HepG2 (cell line): ENCODE measurements around the gene MIB1. TPM values are rescaled to one million over a fixed set of nuclear protein-coding genes. Genes with fewer than 3 reads are reported as not detected.

Experiments
- ARHGAP35 ChIP-seq: sonication (generic); formaldehyde crosslinking; IDR thresholded peaks from 2 replicates; pipeline ENCODE4 v1.9.0; 2022; ENCODE audit warnings: mild to moderate bottlenecking, inconsistent platforms, moderate library complexity, missing genetic modification reagents, borderline replicate concordance
- FOXP1 ChIP-seq, 2 experiments: fragments of 450-650 bp in 1 of 2; IDR thresholded peaks; 2 replicates each; pipeline ENCODE4 v1.6.1; 2017 to 2018; ENCODE audit warnings: antibody characterized with exemption in 1 of 2
- GATAD2A ChIP-seq: IDR thresholded peaks from 2 replicates; pipeline ENCODE4 v1.6.1; 2016
- KLF11 ChIP-seq: IDR thresholded peaks from 2 replicates; pipeline ENCODE4 v1.6.1; 2016; ENCODE audit warnings: missing compliant biosample characterization
- KLF16 ChIP-seq, 2 experiments: sonication (generic) in 1 of 2; formaldehyde crosslinking in 1 of 2; IDR thresholded peaks; 2 replicates each; pipeline versions ENCODE4 v1.6.1 to v1.8.0; 2016 to 2023; ENCODE audit warnings: missing genetic modification reagents in 2 of 2, missing compliant biosample characterization in 1 of 2
- KMT2A ChIP-seq: sonication (generic); formaldehyde crosslinking; IDR thresholded peaks from 2 replicates; pipeline ENCODE4 v1.4.0; 2020; ENCODE audit warnings: missing genetic modification reagents
- LCORL ChIP-seq, 2 experiments: fragments of 450-650 bp in 1 of 2; sonication (generic) in 1 of 2; formaldehyde crosslinking in 1 of 2; IDR thresholded peaks; 2 replicates each; pipeline versions ENCODE4 v1.5.0 to v1.6.1; 2017 to 2020; ENCODE audit warnings: antibody characterized with exemption in 1 of 2, missing genetic modification reagents in 1 of 2
- MBD4 ChIP-seq: IDR thresholded peaks from 2 replicates; pipeline ENCODE4 v1.6.1; 2012; ENCODE audit warnings: low read length, inconsistent platforms, borderline replicate concordance
- RAD21 ChIP-seq: fragments of 450-650 bp; formaldehyde crosslinking; IDR thresholded peaks from 2 replicates; pipeline ENCODE4 v1.5.0; 2020; ENCODE audit warnings: mild to moderate bottlenecking
- RARA ChIP-seq: IDR thresholded peaks from 2 replicates; pipeline ENCODE4 v1.6.1; 2016; ENCODE audit warnings: missing genetic modification reagents, missing compliant biosample characterization
- RELA ChIP-seq: sonication (generic); formaldehyde crosslinking; IDR thresholded peaks from 2 replicates; pipeline ENCODE4 v1.4.0; 2020; ENCODE audit warnings: missing genetic modification reagents
- REPIN1 ChIP-seq: sonication (generic); formaldehyde crosslinking; IDR thresholded peaks from 2 replicates; pipeline ENCODE4 v1.8.0; 2022; ENCODE audit warnings: missing genetic modification reagents, low read depth, mild to moderate bottlenecking, borderline replicate concordance
- RXRA ChIP-seq: sonication (generic); formaldehyde crosslinking; IDR thresholded peaks from 2 replicates; pipeline ENCODE4 v1.5.1; 2020; ENCODE audit warnings: missing genetic modification reagents
- SALL1 ChIP-seq: sonication (generic); formaldehyde crosslinking; IDR thresholded peaks from 2 replicates; pipeline ENCODE4 v1.8.0; 2022; ENCODE audit warnings: mild to moderate bottlenecking, missing genetic modification reagents
- SETDB1 ChIP-seq: sonication (generic); formaldehyde crosslinking; IDR thresholded peaks from 2 replicates; pipeline ENCODE4 v1.5.1; 2020; ENCODE audit warnings: missing genetic modification reagents, mild to moderate bottlenecking, borderline replicate concordance
- SIN3A ChIP-seq: IDR thresholded peaks from 2 replicates; pipeline ENCODE4 v1.6.1; 2011; ENCODE audit warnings: low read depth, mild to moderate bottlenecking, control low read depth, low read length, borderline replicate concordance
- ZBTB20 ChIP-seq: sonication (generic); formaldehyde crosslinking; IDR thresholded peaks from 2 replicates; pipeline ENCODE4 v1.8.1; 2023; ENCODE audit warnings: missing genetic modification reagents, low read depth, mild to moderate bottlenecking, borderline replicate concordance
- ZMYM3 ChIP-seq: sonication (generic); formaldehyde crosslinking; IDR thresholded peaks from 2 replicates; pipeline ENCODE4 v1.5.1; 2020; ENCODE audit warnings: mild to moderate bottlenecking, missing genetic modification reagents
- ZNF274 ChIP-seq: sonication (generic); formaldehyde crosslinking; IDR thresholded peaks from 2 replicates; pipeline ENCODE4 v1.5.1; 2020; ENCODE audit warnings: mild to moderate bottlenecking, missing genetic modification reagents
- ZNF709 ChIP-seq: sonication (generic); formaldehyde crosslinking; IDR thresholded peaks from 2 replicates; pipeline ENCODE4 v1.5.0; 2020; ENCODE audit warnings: mild to moderate bottlenecking, missing genetic modification reagents
- ZNF883 ChIP-seq: sonication (generic); formaldehyde crosslinking; IDR thresholded peaks from 2 replicates; pipeline ENCODE4 v1.5.1; 2020; ENCODE audit warnings: mild to moderate bottlenecking, missing genetic modification reagents; ENCODE audit errors: not compliant biosample characterization
- polyA plus RNA-seq, 8 experiments: library from polyadenylated mRNA; depleted of rRNA in 3 of 8; stranded (reverse) in 7 of 8; unstranded in 1 of 8; fragments of >200 nt; fragmentation: Illumina TruSeq in 4 of 8; extraction: Trizol in 4 of 8; gene quantifications; 2 replicates each; pipeline versions ENCODE4 v1.2.1 to v1.2.3, GENCODE V29; 2011 to 2016; ENCODE audit warnings: low read depth in 4 of 8, missing spikeins in 1 of 8, mixed read lengths in 1 of 8; ENCODE audit not compliant: insufficient read depth in 1 of 8
- total RNA-seq, 5 experiments: library from RNA; depleted of rRNA; stranded (reverse); fragments of >200 nt; fragmentation: Illumina TruSeq; extraction: Trizol; gene quantifications; 2 replicates each; pipeline ENCODE4 v1.2.3, GENCODE V29; 2016; ENCODE audit warnings: low read depth in 1 of 5
- TF ChIP-seq, protein P1 (sequence below): sonication (generic); formaldehyde crosslinking; IDR thresholded peaks from 2 replicates; pipeline ENCODE4 v1.4.0; 2020; ENCODE audit warnings: missing genetic modification reagents
- TF ChIP-seq, protein P2 (sequence below): sonication (generic); formaldehyde crosslinking; IDR thresholded peaks from 2 replicates; pipeline ENCODE4 v1.4.0; 2020; ENCODE audit warnings: missing genetic modification reagents
- TF ChIP-seq, protein P3 (sequence below): sonication (generic); formaldehyde crosslinking; IDR thresholded peaks from 2 replicates; pipeline ENCODE4 v1.8.1; 2023; ENCODE audit warnings: mild to moderate bottlenecking, missing genetic modification reagents

The MIB1 gene
- total and polyA plus RNA-seq, 2 of the 13 experiments (the other 11 are each of a cell fraction or from before 2014, with no cell fraction given), result 12.0 to 47.0 TPM

DNA sequence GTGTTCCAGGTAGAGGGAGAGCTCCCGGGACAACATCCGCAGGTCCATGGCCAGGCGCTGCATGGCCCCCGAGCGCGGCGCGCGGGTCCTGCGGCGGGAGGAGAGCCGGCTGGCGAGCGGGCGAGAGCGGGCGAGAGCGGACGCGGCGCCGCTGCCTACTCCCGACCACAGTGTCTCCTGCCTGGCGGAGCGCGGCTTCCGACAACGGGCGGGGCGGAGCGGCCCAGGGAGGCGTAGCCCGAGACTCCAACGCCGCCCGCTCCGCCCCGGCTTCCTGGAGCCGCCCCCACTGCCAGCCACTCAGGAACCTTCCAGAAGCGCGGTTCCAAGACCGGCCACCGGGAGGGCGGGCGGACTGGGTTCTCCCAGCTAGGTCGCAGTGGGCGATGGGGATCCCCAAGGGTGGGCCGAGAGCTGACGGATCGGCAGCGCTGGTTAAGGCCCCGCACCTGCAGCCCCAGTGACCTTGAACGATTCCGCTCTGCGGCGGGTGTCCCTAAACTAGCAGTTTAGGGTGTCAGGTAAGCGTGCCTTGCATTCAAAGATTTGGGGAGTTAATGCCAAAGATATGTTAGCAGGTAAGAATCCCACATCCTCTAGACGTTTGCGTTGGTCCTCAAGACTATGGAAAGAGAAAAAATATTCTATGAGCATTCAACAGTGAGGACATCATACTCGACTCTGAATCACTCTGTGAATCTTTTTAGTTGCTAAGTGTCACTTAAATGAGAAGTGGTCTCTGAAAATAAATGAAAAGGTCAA is 35.8 kb upstream of the MIB1 start, which contains the start of gene ABHD3 (continued):
- TF ChIP-seq ZNF709 (CRISPR knock-in tag) (no peak), MBD4 (no peak), FOXP1 (IDR thresholded peaks at IDR 0.05) (no peak), FOXP1 (CRISPR knock-in tag; IDR thresholded peaks at IDR 0.05) (no peak), KMT2A (CRISPR knock-in tag) (peak; percentile 81), ARHGAP35 (peak; percentile 86), SALL1 (CRISPR knock-in tag) (peak; percentile 70), ZNF883 (peak; percentile 60), RARA (CRISPR knock-in tag) (no peak; the same call in 1 of the 2 replicates), GATAD2A (peak; percentile 60), ZBTB20 (CRISPR knock-in tag) (peak; percentile 58; the same call in 1 of the 2 replicates), REPIN1 (CRISPR knock-in tag) (peak; percentile 47; the same call in 1 of the 2 replicates), ZMYM3 (peak; percentile 62; the same call in 1 of the 2 replicates), ZNF274 (CRISPR knock-in tag) (no peak; the same call in 1 of the 2 replicates), KLF11 (CRISPR knock-in tag) (no peak), SIN3A (no peak), SETDB1 (CRISPR knock-in tag) (no peak), KLF16 (CRISPR knock-in tag; IDR thresholded peaks at IDR 0.05) (peak in 1 of 2 experiments; percentile 63; a peak in 1 of 4 replicates), RELA (CRISPR knock-in tag) (no peak), RAD21 (CRISPR knock-in tag) (peak; percentile 42), LCORL (IDR thresholded peaks at IDR 0.05) (no peak), LCORL (CRISPR knock-in tag; IDR thresholded peaks at IDR 0.05) (no peak), RXRA (CRISPR knock-in tag) (peak; percentile 52)
- TF ChIP-seq, protein P1, sequence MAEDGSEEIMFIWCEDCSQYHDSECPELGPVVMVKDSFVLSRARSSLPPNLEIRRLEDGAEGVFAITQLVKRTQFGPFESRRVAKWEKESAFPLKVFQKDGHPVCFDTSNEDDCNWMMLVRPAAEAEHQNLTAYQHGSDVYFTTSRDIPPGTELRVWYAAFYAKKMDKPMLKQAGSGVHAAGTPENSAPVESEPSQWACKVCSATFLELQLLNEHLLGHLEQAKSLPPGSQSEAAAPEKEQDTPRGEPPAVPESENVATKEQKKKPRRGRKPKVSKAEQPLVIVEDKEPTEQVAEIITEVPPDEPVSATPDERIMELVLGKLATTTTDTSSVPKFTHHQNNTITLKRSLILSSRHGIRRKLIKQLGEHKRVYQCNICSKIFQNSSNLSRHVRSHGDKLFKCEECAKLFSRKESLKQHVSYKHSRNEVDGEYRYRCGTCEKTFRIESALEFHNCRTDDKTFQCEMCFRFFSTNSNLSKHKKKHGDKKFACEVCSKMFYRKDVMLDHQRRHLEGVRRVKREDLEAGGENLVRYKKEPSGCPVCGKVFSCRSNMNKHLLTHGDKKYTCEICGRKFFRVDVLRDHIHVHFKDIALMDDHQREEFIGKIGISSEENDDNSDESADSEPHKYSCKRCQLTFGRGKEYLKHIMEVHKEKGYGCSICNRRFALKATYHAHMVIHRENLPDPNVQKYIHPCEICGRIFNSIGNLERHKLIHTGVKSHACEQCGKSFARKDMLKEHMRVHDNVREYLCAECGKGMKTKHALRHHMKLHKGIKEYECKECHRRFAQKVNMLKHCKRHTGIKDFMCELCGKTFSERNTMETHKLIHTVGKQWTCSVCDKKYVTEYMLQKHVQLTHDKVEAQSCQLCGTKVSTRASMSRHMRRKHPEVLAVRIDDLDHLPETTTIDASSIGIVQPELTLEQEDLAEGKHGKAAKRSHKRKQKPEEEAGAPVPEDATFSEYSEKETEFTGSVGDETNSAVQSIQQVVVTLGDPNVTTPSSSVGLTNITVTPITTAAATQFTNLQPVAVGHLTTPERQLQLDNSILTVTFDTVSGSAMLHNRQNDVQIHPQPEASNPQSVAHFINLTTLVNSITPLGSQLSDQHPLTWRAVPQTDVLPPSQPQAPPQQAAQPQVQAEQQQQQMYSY, result peak; percentile 25; the same call in 1 of the 2 replicates
- TF ChIP-seq, protein P2, sequence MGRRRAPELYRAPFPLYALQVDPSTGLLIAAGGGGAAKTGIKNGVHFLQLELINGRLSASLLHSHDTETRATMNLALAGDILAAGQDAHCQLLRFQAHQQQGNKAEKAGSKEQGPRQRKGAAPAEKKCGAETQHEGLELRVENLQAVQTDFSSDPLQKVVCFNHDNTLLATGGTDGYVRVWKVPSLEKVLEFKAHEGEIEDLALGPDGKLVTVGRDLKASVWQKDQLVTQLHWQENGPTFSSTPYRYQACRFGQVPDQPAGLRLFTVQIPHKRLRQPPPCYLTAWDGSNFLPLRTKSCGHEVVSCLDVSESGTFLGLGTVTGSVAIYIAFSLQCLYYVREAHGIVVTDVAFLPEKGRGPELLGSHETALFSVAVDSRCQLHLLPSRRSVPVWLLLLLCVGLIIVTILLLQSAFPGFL (CRISPR knock-in tag), result no peak
- TF ChIP-seq, protein P3, sequence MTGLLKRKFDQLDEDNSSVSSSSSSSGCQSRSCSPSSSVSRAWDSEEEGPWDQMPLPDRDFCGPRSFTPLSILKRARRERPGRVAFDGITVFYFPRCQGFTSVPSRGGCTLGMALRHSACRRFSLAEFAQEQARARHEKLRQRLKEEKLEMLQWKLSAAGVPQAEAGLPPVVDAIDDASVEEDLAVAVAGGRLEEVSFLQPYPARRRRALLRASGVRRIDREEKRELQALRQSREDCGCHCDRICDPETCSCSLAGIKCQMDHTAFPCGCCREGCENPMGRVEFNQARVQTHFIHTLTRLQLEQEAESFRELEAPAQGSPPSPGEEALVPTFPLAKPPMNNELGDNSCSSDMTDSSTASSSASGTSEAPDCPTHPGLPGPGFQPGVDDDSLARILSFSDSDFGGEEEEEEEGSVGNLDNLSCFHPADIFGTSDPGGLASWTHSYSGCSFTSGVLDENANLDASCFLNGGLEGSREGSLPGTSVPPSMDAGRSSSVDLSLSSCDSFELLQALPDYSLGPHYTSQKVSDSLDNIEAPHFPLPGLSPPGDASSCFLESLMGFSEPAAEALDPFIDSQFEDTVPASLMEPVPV, result no peak
